ENCODE results near the gene PTGER1. TPM values are rescaled to one million over a fixed set of nuclear protein-coding genes. Genes with fewer than 3 reads are reported as not detected.

Gene PTGER1
- total and polyA plus RNA-seq, 10 of the 15 experiments (the other 5 are each of a cell fraction or from before 2014, with no cell fraction given): not detected

DNA sequence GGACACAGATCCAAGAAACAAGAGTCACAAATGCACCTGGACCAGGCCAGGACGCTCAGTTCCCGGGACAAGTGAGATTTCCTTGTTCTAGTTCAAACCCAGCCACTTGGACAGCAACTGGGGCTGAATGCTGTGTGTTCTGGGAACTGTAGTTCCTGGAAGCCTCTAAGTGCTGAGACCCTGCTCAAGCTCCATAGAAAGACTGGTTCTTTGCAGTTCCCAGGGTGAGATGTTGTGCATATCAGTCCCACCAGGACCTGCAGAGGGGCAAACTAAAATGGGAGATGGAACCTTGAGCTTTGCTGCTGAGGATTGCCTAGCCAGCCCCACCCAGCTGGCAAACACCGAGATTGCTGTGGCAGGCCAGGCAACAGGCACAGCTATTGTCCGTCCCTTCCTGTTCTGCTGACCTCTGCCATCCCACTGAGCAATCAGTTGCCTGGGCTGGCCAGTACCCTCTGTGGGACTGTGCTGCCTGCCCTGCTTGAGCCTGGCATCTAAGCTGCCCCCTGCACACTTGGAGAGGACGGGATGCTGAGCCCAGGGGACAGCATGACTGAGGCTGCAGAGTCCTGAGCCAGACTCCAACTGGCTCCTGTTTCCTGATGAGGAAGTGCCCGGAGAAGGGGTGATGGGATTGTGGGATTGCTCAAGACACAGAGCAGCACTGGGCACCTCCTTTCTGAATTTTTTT lies 22.2 kb upstream of the PTGER1 start:
- RAD21 ChIA-PET (ENCODE audit: unreplicated experiment): no interaction called here
- Histone ChIP-seq H3K36me3 (ENCODE audit: control insufficient read depth in 2 of 2, insufficient read depth in 2 of 2, low read length in 1 of 2) (no peaks in the 10 kb centered on the region), H3K79me2 (ENCODE audit: control insufficient read depth, insufficient read depth, low read length) (no peaks in the 10 kb centered on the region), H3K9me3 (replicated peaks; ENCODE audit: control insufficient read depth, insufficient read depth, low read length) (no peaks in the 10 kb centered on the region), H3K4me2 (ENCODE audit: control insufficient read depth, insufficient read depth) (no peak overlapping the region), H4K20me1 (ENCODE audit: control insufficient read depth, insufficient read depth) (no peaks in the 10 kb centered on the region), H3K4me3 (no peak overlapping the region), H3K27ac (ENCODE audit: control insufficient read depth, insufficient read depth) (no peak overlapping the region), H3K27me3 (replicated peaks in 1 of 2; ENCODE audit: control insufficient read depth in 2 of 2, insufficient read depth in 2 of 2, low read length in 1 of 2) (no peaks in the 10 kb centered on the region), H3K4me1 (ENCODE audit: control insufficient read depth, insufficient read depth, low read length) (peaks cover 2% of the 10 kb centered on the region; the same call in 1 of the 2 replicates), H2AFZ (ENCODE audit: control insufficient read depth, low read depth, low read length) (no peak overlapping the region), H3K9ac (ENCODE audit: control insufficient read depth, insufficient read depth, low read length) (no peak overlapping the region)
- POLR2A ChIA-PET: interaction anchor here (0.6 to 0.7 kb wide), 4 partner anchors 13 to 194 kb away, joined by 3 to 8 read pairs (median 6); partner anchors contain the start of gene ADGRE5
- FAIRE-seq (no peak), DNase-seq (ENCODE audit: low read depth, low spot score) (no peak), ATAC-seq (no peak)
- CTCF ChIA-PET: interaction anchor here (1.2 to 1.9 kb wide), 4 partner anchors 9 to 60 kb away, joined by 4 to 9 read pairs (median 5); no protein-coding TSS in a partner anchor
- WGBS (ENCODE audit: insufficient coverage, insufficient replicate concordance, low lambda C conversion rate, missing lambda C conversion rate): 64% methylated on average over 6 of the region's 6 CpGs
- in situ Hi-C loops (cut with MboI) (no loop called here), intact Hi-C loops (cut with micrococcal nuclease; ENCODE audit: unreplicated experiment) (no loop called here)
- SMC1A ChIA-PET (ENCODE audit: uncharacterized antibody, unreplicated experiment): interaction anchor here (0.8 to 1.3 kb wide), 2 partner anchors 10 to 13 kb away, joined by 3 read pairs; no protein-coding TSS in a partner anchor
- no TSS peak for BruUV-seq (replicated peaks)
- TF ChIP-seq ASH2L (IDR thresholded peaks at IDR 0.05; ENCODE audit: borderline replicate concordance, low read depth) (no peak), RAD51 (IDR thresholded peaks at IDR 0.05) (no peak), POLR2AphosphoS5 (IDR thresholded peaks at IDR 0.05; ENCODE audit: low read length) (no peak), GABPA (IDR thresholded peaks at IDR 0.05; ENCODE audit: low read depth) (no peak), BCL11A (IDR thresholded peaks at IDR 0.05; ENCODE audit: low read depth, low read length) (no peak), BHLHE40 (IDR thresholded peaks at IDR 0.05; ENCODE audit: borderline replicate concordance in 1 of 2, low read depth in 2 of 2, low read length in 1 of 2) (no peak), EED (IDR thresholded peaks at IDR 0.05; ENCODE audit: low read depth) (no peak), WRNIP1 (IDR thresholded peaks at IDR 0.05; ENCODE audit: borderline replicate concordance, low read depth, low read length) (no peak), CREM (IDR thresholded peaks at IDR 0.05; ENCODE audit: low read depth) (no peak), ZNF207 (IDR thresholded peaks at IDR 0.05; ENCODE audit: borderline replicate concordance) (no peak), KDM1A (IDR thresholded peaks at IDR 0.05; ENCODE audit: borderline replicate concordance) (no peak), YY1 (IDR thresholded peaks at IDR 0.05; ENCODE audit: low read depth, low read length) (no peak), SUPT20H (IDR thresholded peaks at IDR 0.05; ENCODE audit: borderline replicate concordance, control insufficient read depth, low read depth, low read length) (no peak), FOXM1 (IDR thresholded peaks at IDR 0.05; ENCODE audit: low read depth, low read length) (no peak)
- TF ChIP-seq, protein P1, sequence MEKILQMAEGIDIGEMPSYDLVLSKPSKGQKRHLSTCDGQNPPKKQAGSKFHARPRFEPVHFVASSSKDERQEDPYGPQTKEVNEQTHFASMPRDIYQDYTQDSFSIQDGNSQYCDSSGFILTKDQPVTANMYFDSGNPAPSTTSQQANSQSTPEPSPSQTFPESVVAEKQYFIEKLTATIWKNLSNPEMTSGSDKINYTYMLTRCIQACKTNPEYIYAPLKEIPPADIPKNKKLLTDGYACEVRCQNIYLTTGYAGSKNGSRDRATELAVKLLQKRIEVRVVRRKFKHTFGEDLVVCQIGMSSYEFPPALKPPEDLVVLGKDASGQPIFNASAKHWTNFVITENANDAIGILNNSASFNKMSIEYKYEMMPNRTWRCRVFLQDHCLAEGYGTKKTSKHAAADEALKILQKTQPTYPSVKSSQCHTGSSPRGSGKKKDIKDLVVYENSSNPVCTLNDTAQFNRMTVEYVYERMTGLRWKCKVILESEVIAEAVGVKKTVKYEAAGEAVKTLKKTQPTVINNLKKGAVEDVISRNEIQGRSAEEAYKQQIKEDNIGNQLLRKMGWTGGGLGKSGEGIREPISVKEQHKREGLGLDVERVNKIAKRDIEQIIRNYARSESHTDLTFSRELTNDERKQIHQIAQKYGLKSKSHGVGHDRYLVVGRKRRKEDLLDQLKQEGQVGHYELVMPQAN (conservative IDR thresholded peaks at IDR 0.05): no peak

Data from GM12878 (cell line).